Islet of Langerhans (tissue), 1 donor: ENCODE results near the gene ZNF236.
"Not testable (repeated sequence)": the region's sequence is repeated elsewhere in the genome, so short reads cannot be mapped to it uniquely, and the experiment has no call there.

Experiments used
- FAIRE-seq: peaks from one replicate; lab custom pipeline; 2011; peaks lifted over from hg19 to GRCh38; lab: Jason Lieb, UNC

ZNF236 gene

DNA sequence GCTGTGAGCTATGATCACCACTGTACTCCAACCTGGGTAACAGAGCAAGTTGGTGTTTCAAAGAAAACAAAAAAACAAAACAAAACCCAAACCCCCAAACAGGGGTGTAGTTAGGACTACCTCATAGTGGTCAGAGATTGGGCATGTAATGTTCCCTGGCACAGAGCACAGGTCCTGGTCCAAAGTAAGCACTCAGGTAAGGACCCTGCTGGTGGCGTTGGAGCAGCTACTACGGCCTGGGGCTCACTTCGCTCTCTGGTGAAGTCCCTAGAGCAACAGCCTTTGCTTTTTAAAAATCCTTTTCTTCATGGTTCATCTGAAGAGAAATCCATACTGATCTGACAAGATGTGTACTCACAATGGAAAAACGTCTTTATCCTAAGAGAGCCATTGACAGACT, 130.4 kb downstream of the ZNF236 start:
- FAIRE-seq, result no peak

DNA sequence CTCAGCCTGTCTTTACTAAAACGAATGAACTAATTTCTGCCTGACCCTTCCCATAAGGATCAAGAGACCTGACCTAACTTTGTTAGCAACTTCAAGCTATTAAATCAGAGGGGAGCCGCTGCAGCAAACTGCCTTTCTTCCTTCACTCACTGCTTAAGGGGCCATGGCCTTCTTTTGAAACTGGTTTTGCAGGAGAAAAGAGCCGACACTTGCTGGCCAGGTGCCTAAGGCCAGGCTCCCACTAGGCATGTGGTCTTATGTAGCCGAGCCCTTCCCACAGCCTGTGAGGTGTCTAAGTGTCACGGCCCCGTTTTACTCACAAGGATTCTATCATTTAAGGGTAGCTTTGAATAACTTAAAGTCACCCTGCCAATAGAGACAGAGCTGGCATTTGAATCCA, 130.8 kb downstream of the ZNF236 start:
- no peak for FAIRE-seq

GRCh38 chr18:76953583-76954233, 131.4 kb downstream of the ZNF236 start:
- FAIRE-seq, result peak; percentile 83

DNA sequence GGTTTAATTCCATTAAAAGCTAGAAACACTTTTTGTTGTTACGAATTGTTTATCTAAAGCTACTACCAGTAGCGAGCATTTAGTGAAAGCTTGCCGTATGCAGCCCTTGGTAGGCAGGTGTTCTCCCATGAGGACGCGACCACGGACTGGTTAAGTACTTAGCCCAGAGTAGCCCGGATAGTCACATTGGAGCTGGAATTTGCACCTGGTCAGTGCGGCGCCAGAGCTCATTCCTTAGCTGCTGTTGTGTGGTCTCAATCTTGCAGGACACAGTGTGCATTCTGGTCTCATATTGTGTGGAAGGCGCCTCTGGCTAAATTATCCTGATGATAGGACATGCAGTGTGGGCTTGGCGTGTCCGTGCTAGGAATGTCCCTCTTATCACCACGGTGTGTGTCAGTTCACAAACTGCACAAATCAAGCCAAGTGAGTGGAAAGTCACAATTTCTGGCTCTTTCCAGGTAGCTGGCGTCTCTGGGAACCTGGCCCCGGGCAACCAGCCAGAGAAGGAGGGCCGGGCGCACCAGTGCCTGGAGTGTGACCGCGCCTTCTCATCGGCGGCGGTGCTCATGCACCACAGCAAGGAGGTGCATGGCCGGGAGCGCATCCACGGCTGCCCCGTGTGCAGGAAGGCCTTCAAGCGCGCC, 133.3 kb downstream of the ZNF236 start:
- FAIRE-seq, result no peak

DNA sequence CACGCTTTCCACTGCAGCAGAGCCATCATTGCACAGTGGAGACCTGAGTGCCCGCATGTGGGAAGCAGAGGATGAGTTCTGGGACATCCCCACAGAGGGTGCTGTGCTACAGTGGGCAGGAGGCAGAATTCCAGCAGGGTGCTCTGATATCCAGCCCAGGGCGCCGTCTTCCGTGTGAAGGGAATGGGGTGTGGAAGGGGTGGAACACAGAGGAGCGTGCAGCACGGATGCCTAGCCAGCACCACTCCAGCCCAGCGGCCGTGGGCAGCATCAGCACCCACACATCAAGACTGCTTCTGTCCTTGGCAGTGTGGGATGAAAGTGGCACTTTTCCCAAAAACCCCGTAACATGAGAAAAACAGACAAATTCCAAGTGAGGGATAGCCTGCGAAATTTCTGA, 134.3 kb downstream of the ZNF236 start:
- FAIRE-seq, result no peak

GRCh38 chr18:76957384-76958355, 135.3 kb downstream of the ZNF236 start:
- FAIRE-seq, result no peak

GRCh38 chr18:76958692-76959341, 136.5 kb downstream of the ZNF236 start:
- no peak for FAIRE-seq

- no peak for FAIRE-seq
Observed at GRCh38 chr18:76959605-76960004, 137.2 kb downstream of the ZNF236 start.

- no peak for FAIRE-seq
Observed at GRCh38 chr18:76960528-76961035, 138.2 kb downstream of the ZNF236 start.

GRCh38 chr18:76962851-76963250, 140.5 kb downstream of the ZNF236 start:
- no peak for FAIRE-seq

DNA sequence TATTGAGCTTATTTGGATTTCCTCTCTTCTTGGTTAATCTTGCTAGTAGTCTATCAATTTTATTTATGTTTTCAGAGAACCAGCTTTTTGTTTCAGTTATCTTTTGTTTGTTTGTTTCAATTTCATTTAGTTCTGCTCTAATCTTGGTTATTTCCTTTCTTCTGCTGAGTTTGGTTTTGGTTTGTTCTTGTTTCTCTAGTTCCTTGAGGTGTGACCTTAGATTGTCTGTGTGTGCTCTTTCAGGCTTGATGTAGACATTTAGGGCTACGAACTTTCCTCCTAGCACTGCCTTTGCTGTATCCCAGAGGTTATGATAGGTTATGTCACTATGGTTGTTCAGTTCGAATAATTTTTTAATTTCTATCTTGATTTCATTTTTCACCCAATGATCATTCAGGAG, 141.6 kb downstream of the ZNF236 start:
- FAIRE-seq, result no peak

GRCh38 chr18:76965555-76966151, 143.3 kb downstream of the ZNF236 start:
- FAIRE-seq, result not testable (repeated sequence)

DNA sequence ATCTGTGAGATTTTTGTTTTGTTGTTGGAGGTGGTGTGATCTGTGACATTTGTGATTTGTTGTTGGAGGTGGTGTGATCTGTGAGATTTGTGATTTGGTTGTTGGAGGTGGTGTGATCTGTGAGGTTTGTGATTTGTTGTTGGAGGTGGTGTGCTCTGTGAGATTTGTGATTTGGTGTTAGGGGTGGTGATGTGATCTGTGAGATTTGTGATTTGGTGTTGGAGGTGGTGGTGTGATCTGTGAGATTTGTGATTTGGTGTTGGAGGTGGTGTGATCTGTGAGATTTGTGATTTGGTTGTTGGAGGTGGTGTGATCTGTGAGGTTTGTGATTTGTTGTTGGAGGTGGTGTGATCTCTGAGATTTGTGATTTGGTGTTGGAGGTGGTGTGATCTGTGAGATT, 144.9 kb downstream of the ZNF236 start:
- FAIRE-seq, result not testable (repeated sequence)

GRCh38 chr18:76967721-76968472, 145.5 kb downstream of the ZNF236 start:
- FAIRE-seq, result no peak

- no peak for FAIRE-seq
Observed at GRCh38 chr18:76970770-76971559, 148.6 kb downstream of the ZNF236 start.

- FAIRE-seq, result no peak
Observed at GRCh38 chr18:76972241-76972640, 149.9 kb downstream of the ZNF236 start.

DNA sequence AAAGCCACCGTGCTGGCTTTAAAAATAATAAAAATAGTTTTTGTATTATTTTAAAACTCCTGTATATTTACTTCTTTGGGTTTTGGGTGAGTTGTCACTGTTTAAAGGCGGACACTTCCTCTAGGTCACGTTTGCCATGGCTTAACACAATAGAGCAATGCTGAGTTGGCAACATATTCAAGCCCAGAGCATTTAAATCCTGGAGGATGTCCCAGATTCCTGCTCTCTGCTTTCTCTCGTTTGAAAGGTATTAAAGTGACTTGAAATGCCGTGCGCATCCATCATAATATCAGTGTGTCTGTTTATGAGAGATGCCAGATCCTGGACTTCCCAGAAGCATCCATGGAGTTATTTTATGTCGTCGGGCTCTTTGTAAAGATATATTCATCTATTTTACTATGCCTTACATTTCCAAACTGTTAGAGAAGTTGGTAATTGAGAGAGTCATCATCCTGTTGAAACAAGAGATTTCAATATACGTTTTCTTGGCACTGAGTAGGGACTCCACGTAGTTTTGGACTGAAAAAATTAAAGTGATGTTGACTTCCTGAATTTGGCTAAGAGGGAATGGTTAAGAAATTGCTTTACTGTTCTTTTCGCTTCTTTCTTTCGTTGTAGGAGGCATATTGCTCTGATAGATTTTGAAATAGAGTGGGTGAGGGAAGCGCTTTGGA, 150.6 kb downstream of the ZNF236 start:
- FAIRE-seq, result no peak

- no peak for FAIRE-seq
Observed at GRCh38 chr18:76973520-76974266, 151.3 kb downstream of the ZNF236 start.

DNA sequence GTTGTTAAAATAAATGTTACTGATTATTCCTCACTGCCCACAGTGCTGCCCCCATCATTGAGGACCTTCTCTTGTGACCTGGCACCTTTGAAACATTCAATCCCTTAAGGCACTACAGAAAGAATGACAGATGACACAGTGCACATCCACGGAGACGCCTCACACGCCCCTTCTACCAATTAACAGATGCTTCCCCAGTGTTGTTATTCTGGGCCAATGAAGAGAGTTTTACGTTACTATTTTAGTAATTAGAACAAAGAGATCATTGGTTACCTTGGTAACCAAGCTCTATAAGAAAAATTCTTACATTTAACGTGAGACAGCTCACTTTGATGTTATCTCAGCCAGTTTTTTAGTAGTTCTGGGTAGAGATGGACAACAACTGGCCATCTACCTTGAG, 152.0 kb downstream of the ZNF236 start:
- FAIRE-seq, result no peak
